ENCODE data around the gene ATP8B2.

Gene ATP8B2

DNA sequence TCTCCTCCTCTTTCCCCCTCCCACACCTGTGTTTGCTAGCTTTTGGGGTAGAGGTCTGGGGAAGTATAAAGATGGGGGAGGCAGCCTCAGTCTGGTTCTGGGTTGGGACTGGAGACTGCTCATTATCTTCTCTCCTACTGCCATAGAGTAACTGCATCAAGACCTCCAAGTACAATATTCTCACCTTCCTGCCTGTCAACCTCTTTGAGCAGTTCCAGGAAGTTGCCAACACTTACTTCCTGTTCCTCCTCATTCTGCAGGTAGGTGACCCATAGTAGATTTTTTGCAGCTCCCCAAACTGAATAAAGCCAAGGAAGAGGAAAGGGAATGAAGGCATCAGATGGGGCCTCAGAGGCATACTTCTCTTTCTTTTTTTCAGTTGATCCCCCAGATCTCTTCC, 5.3 kb downstream of the ATP8B2 start:
- TF ChIP-seq, protein P1, sequence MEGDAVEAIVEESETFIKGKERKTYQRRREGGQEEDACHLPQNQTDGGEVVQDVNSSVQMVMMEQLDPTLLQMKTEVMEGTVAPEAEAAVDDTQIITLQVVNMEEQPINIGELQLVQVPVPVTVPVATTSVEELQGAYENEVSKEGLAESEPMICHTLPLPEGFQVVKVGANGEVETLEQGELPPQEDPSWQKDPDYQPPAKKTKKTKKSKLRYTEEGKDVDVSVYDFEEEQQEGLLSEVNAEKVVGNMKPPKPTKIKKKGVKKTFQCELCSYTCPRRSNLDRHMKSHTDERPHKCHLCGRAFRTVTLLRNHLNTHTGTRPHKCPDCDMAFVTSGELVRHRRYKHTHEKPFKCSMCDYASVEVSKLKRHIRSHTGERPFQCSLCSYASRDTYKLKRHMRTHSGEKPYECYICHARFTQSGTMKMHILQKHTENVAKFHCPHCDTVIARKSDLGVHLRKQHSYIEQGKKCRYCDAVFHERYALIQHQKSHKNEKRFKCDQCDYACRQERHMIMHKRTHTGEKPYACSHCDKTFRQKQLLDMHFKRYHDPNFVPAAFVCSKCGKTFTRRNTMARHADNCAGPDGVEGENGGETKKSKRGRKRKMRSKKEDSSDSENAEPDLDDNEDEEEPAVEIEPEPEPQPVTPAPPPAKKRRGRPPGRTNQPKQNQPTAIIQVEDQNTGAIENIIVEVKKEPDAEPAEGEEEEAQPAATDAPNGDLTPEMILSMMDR (IDR thresholded peaks at IDR 0.05; ENCODE audit: poor library complexity, severe bottlenecking): no peak
- no peaks in the 10 kb centered on the region for H3K27me3 ChIP-seq (ENCODE audit: insufficient read depth, poor library complexity, severe bottlenecking)
- ATAC-seq (ENCODE audit: low read depth) (no peak), DNase-seq (ENCODE audit: low spot score) (no peak)
- no peak overlapping the region for H3K4me3 ChIP-seq (ENCODE audit: severe bottlenecking)
- no peaks in the 10 kb centered on the region for H3K9me3 ChIP-seq (ENCODE audit: severe bottlenecking)
- H3K27ac ChIP-seq (ENCODE audit: poor library complexity, severe bottlenecking): no peak overlapping the region
- H3K36me3 ChIP-seq (ENCODE audit: low read depth): peaks cover 45% of the 10 kb centered on the region
- H3K4me1 ChIP-seq (ENCODE audit: insufficient read depth, poor library complexity, severe bottlenecking): peaks cover 18% of the 10 kb centered on the region

DNA sequence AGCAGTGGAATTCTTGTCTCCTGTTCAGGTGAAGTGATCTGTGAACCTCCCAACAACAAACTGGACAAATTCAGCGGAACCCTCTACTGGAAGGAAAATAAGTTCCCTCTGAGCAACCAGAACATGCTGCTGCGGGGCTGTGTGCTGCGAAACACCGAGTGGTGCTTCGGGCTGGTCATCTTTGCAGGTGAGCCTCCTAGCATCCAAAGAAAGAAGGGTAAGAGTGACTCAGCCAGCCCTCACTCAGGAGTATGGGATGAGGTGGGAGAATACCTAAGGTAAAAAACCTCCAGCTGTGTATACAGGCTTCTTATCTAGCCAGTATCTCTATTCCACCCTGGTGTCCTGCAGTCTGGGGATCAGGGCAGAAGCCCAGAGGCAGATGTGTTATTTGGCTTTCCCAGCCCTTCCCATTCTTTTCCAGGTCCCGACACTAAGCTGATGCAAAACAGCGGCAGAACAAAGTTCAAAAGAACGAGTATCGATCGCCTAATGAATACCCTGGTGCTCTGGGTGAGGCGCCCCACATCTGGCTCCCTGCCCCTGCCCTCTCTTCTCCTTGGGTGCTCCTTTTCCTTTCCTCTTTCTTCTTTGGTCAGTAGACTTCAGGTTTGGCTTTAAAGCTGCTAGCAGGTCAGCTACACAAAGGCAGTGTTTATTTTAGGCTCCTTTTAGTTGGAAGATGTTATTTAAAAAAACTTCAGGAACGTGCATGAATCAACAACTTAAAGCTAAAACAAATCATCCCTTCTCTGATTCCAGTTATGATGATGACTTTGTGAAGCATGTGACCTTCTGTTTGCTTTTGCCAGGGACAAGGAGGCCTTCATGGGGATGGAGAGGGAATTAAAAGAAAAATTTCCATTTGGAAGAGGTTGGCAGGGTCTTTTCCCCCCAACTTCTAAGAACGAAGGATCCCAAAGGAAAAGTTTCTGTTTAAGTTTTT, 9.0 kb downstream of the ATP8B2 start:
- no peak overlapping the region for H3K4me3 ChIP-seq (ENCODE audit: severe bottlenecking)
- H3K27me3 ChIP-seq (ENCODE audit: insufficient read depth, poor library complexity, severe bottlenecking): no peaks in the 10 kb centered on the region
- TF ChIP-seq, protein P1 (IDR thresholded peaks at IDR 0.05; ENCODE audit: poor library complexity, severe bottlenecking): no peak
- no peak for ATAC-seq (ENCODE audit: low read depth)
- peaks cover 69% of the 10 kb centered on the region for H3K36me3 ChIP-seq (ENCODE audit: low read depth)
- H3K27ac ChIP-seq (ENCODE audit: poor library complexity, severe bottlenecking): no peak overlapping the region
- DNase-seq (ENCODE audit: low spot score): no peak
- no peaks in the 10 kb centered on the region for H3K4me1 ChIP-seq (ENCODE audit: insufficient read depth, poor library complexity, severe bottlenecking)
- H3K9me3 ChIP-seq (ENCODE audit: severe bottlenecking): no peaks in the 10 kb centered on the region

DNA sequence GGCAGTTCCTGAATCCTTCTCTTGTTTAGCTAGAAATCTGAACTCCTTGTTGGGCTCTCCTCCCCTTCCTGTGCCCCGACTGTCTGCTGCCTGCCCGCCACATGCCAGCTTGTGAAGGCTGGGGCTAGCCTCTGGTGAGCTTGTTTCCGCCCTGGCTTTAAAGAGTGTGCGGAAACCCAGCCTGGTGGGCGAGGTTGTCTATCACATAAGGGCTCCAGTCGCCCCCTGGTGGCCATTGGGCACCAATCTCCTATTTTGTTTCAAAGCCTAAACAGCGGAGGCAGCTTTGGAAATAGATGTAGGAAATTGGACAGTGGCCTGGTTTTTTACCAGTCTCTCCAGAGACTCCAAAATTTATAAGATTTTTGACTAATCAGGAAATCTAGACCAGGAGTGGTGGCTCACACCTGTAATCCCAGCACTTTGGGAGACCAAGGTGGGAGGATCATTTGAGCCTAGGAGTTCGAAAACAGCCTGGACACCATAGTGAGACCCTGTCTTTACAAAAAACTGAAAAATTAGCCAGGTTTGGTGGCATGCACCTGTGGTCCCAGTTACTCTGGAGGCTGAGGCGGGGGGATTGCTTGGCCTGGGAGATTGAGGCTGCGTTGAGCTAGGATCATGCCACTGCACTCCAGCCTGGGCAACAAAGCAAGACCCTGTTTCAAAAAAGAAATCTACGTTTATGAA, 9.8 kb downstream of the ATP8B2 start:
- Histone ChIP-seq H3K4me3 (ENCODE audit: severe bottlenecking) (no peak overlapping the region), H3K4me1 (ENCODE audit: insufficient read depth, poor library complexity, severe bottlenecking) (no peaks in the 10 kb centered on the region), H3K36me3 (ENCODE audit: low read depth) (peaks cover 74% of the 10 kb centered on the region), H3K9me3 (ENCODE audit: severe bottlenecking) (no peaks in the 10 kb centered on the region), H3K27me3 (ENCODE audit: insufficient read depth, poor library complexity, severe bottlenecking) (no peaks in the 10 kb centered on the region), H3K27ac (ENCODE audit: poor library complexity, severe bottlenecking) (no peak overlapping the region)
- DNase-seq (ENCODE audit: low spot score) (no peak), ATAC-seq (ENCODE audit: low read depth) (peak; percentile 64)
- TF ChIP-seq, protein P1 (IDR thresholded peaks at IDR 0.05; ENCODE audit: poor library complexity, severe bottlenecking): peak; percentile 90

GRCh38 chr1:154337253-154337894, 12.0 kb downstream of the ATP8B2 start:
- H3K27ac ChIP-seq (ENCODE audit: poor library complexity, severe bottlenecking): no peak overlapping the region
- H3K4me3 ChIP-seq (ENCODE audit: severe bottlenecking): no peak overlapping the region
- ATAC-seq (ENCODE audit: low read depth): no peak
- TF ChIP-seq, protein P1 (IDR thresholded peaks at IDR 0.05; ENCODE audit: poor library complexity, severe bottlenecking): no peak
- H3K27me3 ChIP-seq (ENCODE audit: insufficient read depth, poor library complexity, severe bottlenecking): no peaks in the 10 kb centered on the region
- no peaks in the 10 kb centered on the region for H3K9me3 ChIP-seq (ENCODE audit: severe bottlenecking)
- H3K4me1 ChIP-seq (ENCODE audit: insufficient read depth, poor library complexity, severe bottlenecking): no peaks in the 10 kb centered on the region
- H3K36me3 ChIP-seq (ENCODE audit: low read depth): peaks cover 62% of the 10 kb centered on the region
- no peak for DNase-seq (ENCODE audit: low spot score)
